SK-N-SH (cell line): Measurements from ENCODE around the gene EEF1G. TPM values are rescaled to one million over a fixed set of nuclear protein-coding genes. Genes with fewer than 3 reads are reported as not detected.

ENCODE experiments used
- CTCF ChIA-PET: fragments of 300-600, 350-600 bp; formaldehyde crosslinking; extraction: SDS; loops from one replicate; lab custom pipeline; 2021; lab: Yijun Ruan, JAX
- POLR2A ChIA-PET: fragments of 350-600 bp; sonication (Branson Sonifier 250); formaldehyde crosslinking; extraction: SDS; loops from one replicate; lab custom pipeline; 2020; ENCODE audit warnings: antibody characterized with exemption, inconsistent platforms; lab: Yijun Ruan, JAX
- DNase-seq: peaks from one replicate; pipeline ENCODE4 v3.0.0; 2012
- H2AFZ ChIP-seq: fragments of 200-600 bp; sonication (generic); 2 replicates; pipeline ENCODE4 v1.8.1; 2016; ENCODE audit warnings: antibody characterized with exemption, mild to moderate bottlenecking, low read depth
- H3F3A ChIP-seq: fragments of 200-600 bp; sonication (generic); replicated peaks from 2 replicates; pipeline ENCODE3; 2016; ENCODE audit warnings: antibody characterized with exemption, mild to moderate bottlenecking; ENCODE audit not compliant: insufficient read depth
- H3K27ac ChIP-seq, 2 experiments: fragments of 200-500 bp in 1 of 2; fragments of 200-600 bp in 1 of 2; sonication (Bioruptor generic) in 1 of 2; sonication (generic), shearing (Covaris generic) in 1 of 2; 2 replicates each; pipeline versions ENCODE4 v1.5.1 to v1.6.1; 2014 to 2016; ENCODE audit warnings: low read depth in 2 of 2, inconsistent platforms in 1 of 2, low read length in 1 of 2, mild to moderate bottlenecking in 1 of 2, mixed read lengths in 1 of 2
- H3K27me3 ChIP-seq: fragments of 200-600 bp; sonication (generic), shearing (Covaris generic); 2 replicates; pipeline ENCODE4 v1.6.1; 2016; ENCODE audit warnings: mixed run types; ENCODE audit not compliant: insufficient read depth
- H3K36me3 ChIP-seq, 2 experiments: fragments of 200-500 bp in 1 of 2; fragments of 200-600 bp in 1 of 2; sonication (Bioruptor generic) in 1 of 2; sonication (generic) in 1 of 2; replicated peaks in 1 of 2; 2 replicates each; pipeline versions ENCODE3 to v1.5.1; 2014 to 2016; ENCODE audit warnings: low read length in 1 of 2, mild to moderate bottlenecking in 1 of 2; ENCODE audit not compliant: insufficient read depth in 2 of 2, control insufficient read depth in 1 of 2
- H3K4me1 ChIP-seq, 2 experiments: fragments of 200-500 bp in 1 of 2; fragments of 200-600 bp in 1 of 2; sonication (Bioruptor generic) in 1 of 2; sonication (generic), shearing (Covaris generic) in 1 of 2; 2 replicates each; pipeline versions ENCODE4 v1.5.1 to v1.6.1; 2014 to 2016; ENCODE audit warnings: low read depth in 1 of 2, low read length in 1 of 2, mixed run types in 1 of 2; ENCODE audit not compliant: insufficient read depth in 2 of 2, control insufficient read depth in 1 of 2
- H3K4me2 ChIP-seq: fragments of 200-600 bp; sonication (generic), shearing (Covaris generic); 2 replicates; pipeline ENCODE4 v1.6.1; 2017; ENCODE audit warnings: mixed run types
- H3K4me3 ChIP-seq, 2 experiments: fragments of 200-500 bp in 1 of 2; fragments of 200-600 bp in 1 of 2; sonication (Bioruptor generic) in 1 of 2; sonication (generic), shearing (Covaris generic) in 1 of 2; 2 replicates each; pipeline versions ENCODE4 v1.5.1 to v1.8.1; 2014 to 2016; ENCODE audit warnings: low read depth in 2 of 2, inconsistent platforms in 1 of 2, low read length in 1 of 2, mild to moderate bottlenecking in 1 of 2, mixed read lengths in 1 of 2, moderate library complexity in 1 of 2
- H3K79me2 ChIP-seq: fragments of 200-600 bp; sonication (generic); 2 replicates; pipeline ENCODE4 v1.8.1; 2017; ENCODE audit warnings: mild to moderate bottlenecking; ENCODE audit not compliant: insufficient read depth
- H3K9ac ChIP-seq: fragments of 200-600 bp; sonication (generic); 2 replicates; pipeline ENCODE4 v1.6.1; 2017; ENCODE audit warnings: mixed run types
- H3K9me2 ChIP-seq: fragments of 200-600 bp; sonication (generic); 2 replicates; pipeline ENCODE4 v1.6.1; 2017; ENCODE audit warnings: mixed run types
- H3K9me3 ChIP-seq: fragments of 200-600 bp; sonication (generic); 2 replicates; pipeline ENCODE4 v1.6.1; 2017; ENCODE audit warnings: mixed run types, mild to moderate bottlenecking, moderate library complexity
- H4K20me1 ChIP-seq: fragments of 200-600 bp; sonication (generic); 2 replicates; pipeline ENCODE4 v1.6.1; 2017; ENCODE audit warnings: mild to moderate bottlenecking, mixed run types; ENCODE audit not compliant: insufficient read depth
- CHD2 ChIP-seq: fragments of 150-350 bp; IDR thresholded peaks from 2 replicates; pipeline ENCODE4 v1.6.1; 2018; ENCODE audit warnings: low read length; ENCODE audit not compliant: partially characterized antibody
- ELF1 ChIP-seq: IDR thresholded peaks from 2 replicates; pipeline ENCODE4 v1.4.0; 2012
- EZH2phosphoT487 ChIP-seq: fragments of 200-600 bp; sonication (generic); IDR thresholded peaks from 2 replicates; pipeline ENCODE4 v1.6.1; 2017; ENCODE audit warnings: low read depth, mixed run types, mild to moderate bottlenecking, antibody characterized with exemption, moderate library complexity, borderline replicate concordance
- FOSL2 ChIP-seq: IDR thresholded peaks from 2 replicates; pipeline ENCODE4 v1.4.0; 2012; ENCODE audit warnings: low read depth, mild to moderate bottlenecking, moderate library complexity, borderline replicate concordance
- FOXM1 ChIP-seq: IDR thresholded peaks from 2 replicates; pipeline ENCODE4 v1.4.0; 2012; ENCODE audit warnings: low read depth, mild to moderate bottlenecking
- GABPA ChIP-seq: IDR thresholded peaks from 2 replicates; pipeline ENCODE4 v1.4.0; 2012; ENCODE audit warnings: low read depth, mild to moderate bottlenecking
- GATA2 ChIP-seq: sonication (generic); formaldehyde crosslinking; IDR thresholded peaks from 2 replicates; pipeline ENCODE4 v1.5.0; 2020; ENCODE audit warnings: mild to moderate bottlenecking, missing genetic modification reagents
- MEF2A ChIP-seq: IDR thresholded peaks from 2 replicates; pipeline ENCODE4 v1.4.0; 2012; ENCODE audit warnings: low read depth, borderline replicate concordance
- NRF1 ChIP-seq: IDR thresholded peaks from 2 replicates; pipeline ENCODE4 v1.6.1; 2012; ENCODE audit warnings: low read depth, mild to moderate bottlenecking, low read length
- POLR2AphosphoS5 ChIP-seq: IDR thresholded peaks from 2 replicates; pipeline ENCODE4 v1.6.1; 2012; ENCODE audit warnings: low read depth, low read length
- RAD21 ChIP-seq: IDR thresholded peaks from 2 replicates; pipeline ENCODE4 v1.6.1; 2012; ENCODE audit warnings: mild to moderate bottlenecking, low read length
- REST ChIP-seq: IDR thresholded peaks from 2 replicates; pipeline ENCODE4 v1.6.1; 2012; ENCODE audit warnings: mild to moderate bottlenecking, low read depth, low read length, moderate library complexity
- RXRA ChIP-seq: IDR thresholded peaks from 2 replicates; pipeline ENCODE4 v1.4.0; 2012; ENCODE audit warnings: low read depth, mild to moderate bottlenecking, borderline replicate concordance
- SMC3 ChIP-seq: IDR thresholded peaks from 2 replicates; pipeline ENCODE4 v1.6.1; 2012; ENCODE audit warnings: low read depth, low read length, improper control_type of control experiment
- TAF1 ChIP-seq: IDR thresholded peaks from 2 replicates; pipeline ENCODE4 v1.6.1; 2012; ENCODE audit warnings: low read depth, mild to moderate bottlenecking, low read length, moderate library complexity, borderline replicate concordance
- USF1 ChIP-seq: IDR thresholded peaks from 2 replicates; pipeline ENCODE4 v1.4.0; 2012; ENCODE audit warnings: low read depth, borderline replicate concordance
- USF2 ChIP-seq: fragments of 150-350 bp; IDR thresholded peaks from 2 replicates; pipeline ENCODE4 v1.6.1; 2017; ENCODE audit warnings: antibody characterized with exemption, low read length, low read depth, borderline replicate concordance
- WGBS: methylation state at CpG from one replicate; pipeline ENCODE4 v1.1.6; 2017; ENCODE audit warnings: low lambda C conversion rate; 5-methylcytosine and 5-hydroxymethylcytosine counted together
- polyA plus RNA-seq, 3 experiments: library from polyadenylated mRNA; depleted of rRNA; stranded (reverse); fragments of >200 nt; gene quantifications; 2 replicates each; pipeline ENCODE4 v1.2.3, GENCODE V29; 2012
- TF ChIP-seq, protein P1 (sequence below): fragments of 150-350 bp; IDR thresholded peaks from 2 replicates; pipeline ENCODE4 v1.6.1; 2016; ENCODE audit warnings: mild to moderate bottlenecking, low read depth, low read length
- TF ChIP-seq, protein P2 (sequence below): IDR thresholded peaks from 2 replicates; pipeline ENCODE4 v1.4.0; 2012; ENCODE audit warnings: low read depth
- TF ChIP-seq, protein P3 (sequence below): IDR thresholded peaks from 2 replicates; pipeline ENCODE4 v1.4.0; 2012; ENCODE audit warnings: low read depth, borderline replicate concordance

The EEF1G gene
- polyA plus RNA-seq, 1 of the 3 experiments (the other 2 are of a cell fraction) = 1,853 TPM

- TF ChIP-seq, protein P1, sequence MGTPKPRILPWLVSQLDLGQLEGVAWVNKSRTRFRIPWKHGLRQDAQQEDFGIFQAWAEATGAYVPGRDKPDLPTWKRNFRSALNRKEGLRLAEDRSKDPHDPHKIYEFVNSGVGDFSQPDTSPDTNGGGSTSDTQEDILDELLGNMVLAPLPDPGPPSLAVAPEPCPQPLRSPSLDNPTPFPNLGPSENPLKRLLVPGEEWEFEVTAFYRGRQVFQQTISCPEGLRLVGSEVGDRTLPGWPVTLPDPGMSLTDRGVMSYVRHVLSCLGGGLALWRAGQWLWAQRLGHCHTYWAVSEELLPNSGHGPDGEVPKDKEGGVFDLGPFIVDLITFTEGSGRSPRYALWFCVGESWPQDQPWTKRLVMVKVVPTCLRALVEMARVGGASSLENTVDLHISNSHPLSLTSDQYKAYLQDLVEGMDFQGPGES = no peak
Observed at GRCh38 chr11:62516736-62517371, 56.8 kb downstream of the EEF1G start (continued).

- H3K27ac ChIP-seq = no peak overlapping the region
- 97% methylated on average over 7 of the region's 7 CpGs for WGBS
- H3K9me3 ChIP-seq = no peaks in the 10 kb centered on the region
- H3K9me2 ChIP-seq = no peaks in the 10 kb centered on the region
- no peak overlapping the region for H3K9ac ChIP-seq
- H3K36me3 ChIP-seq = peaks cover 29 to 37% of the 10 kb centered on the region in 2 experiments
- H3F3A ChIP-seq = peaks cover 33% of the 10 kb centered on the region
- H3K4me2 ChIP-seq = no peak overlapping the region
- no peak overlapping the region for H2AFZ ChIP-seq
- no peak overlapping the region for H3K4me3 ChIP-seq
- H3K27me3 ChIP-seq = no peaks in the 10 kb centered on the region
- H4K20me1 ChIP-seq = peaks cover 65% of the 10 kb centered on the region
- no peaks in the 10 kb centered on the region for H3K4me1 ChIP-seq
- TF ChIP-seq USF1 (no peak), GABPA (no peak), FOSL2 (no peak), EZH2phosphoT487 (no peak), MEF2A (no peak), REST (no peak), NRF1 (no peak), FOXM1 (no peak), POLR2AphosphoS5 (no peak), ELF1 (no peak), GATA2 (CRISPR knock-in tag) (no peak), TAF1 (no peak), USF2 (no peak), SMC3 (no peak), RAD21 (no peak), RXRA (no peak), CHD2 (no peak)
- TF ChIP-seq, protein P2, sequence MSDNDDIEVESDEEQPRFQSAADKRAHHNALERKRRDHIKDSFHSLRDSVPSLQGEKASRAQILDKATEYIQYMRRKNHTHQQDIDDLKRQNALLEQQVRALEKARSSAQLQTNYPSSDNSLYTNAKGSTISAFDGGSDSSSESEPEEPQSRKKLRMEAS = no peak
- TF ChIP-seq, protein P3, sequence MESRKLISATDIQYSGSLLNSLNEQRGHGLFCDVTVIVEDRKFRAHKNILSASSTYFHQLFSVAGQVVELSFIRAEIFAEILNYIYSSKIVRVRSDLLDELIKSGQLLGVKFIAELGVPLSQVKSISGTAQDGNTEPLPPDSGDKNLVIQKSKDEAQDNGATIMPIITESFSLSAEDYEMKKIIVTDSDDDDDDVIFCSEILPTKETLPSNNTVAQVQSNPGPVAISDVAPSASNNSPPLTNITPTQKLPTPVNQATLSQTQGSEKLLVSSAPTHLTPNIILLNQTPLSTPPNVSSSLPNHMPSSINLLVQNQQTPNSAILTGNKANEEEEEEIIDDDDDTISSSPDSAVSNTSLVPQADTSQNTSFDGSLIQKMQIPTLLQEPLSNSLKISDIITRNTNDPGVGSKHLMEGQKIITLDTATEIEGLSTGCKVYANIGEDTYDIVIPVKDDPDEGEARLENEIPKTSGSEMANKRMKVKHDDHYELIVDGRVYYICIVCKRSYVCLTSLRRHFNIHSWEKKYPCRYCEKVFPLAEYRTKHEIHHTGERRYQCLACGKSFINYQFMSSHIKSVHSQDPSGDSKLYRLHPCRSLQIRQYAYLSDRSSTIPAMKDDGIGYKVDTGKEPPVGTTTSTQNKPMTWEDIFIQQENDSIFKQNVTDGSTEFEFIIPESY = no peak
- POLR2A ChIA-PET = no interaction called here
- no peak for DNase-seq
- CTCF ChIA-PET = interaction anchor here (1.1 kb wide), 1 partner anchor 29 kb away, joined by 4 read pairs; no protein-coding TSS in a partner anchor
- H3K79me2 ChIP-seq = peaks cover 15% of the 10 kb centered on the region
Observed at GRCh38 chr11:62514151-62514550, 59.5 kb downstream of the EEF1G start.
